ENCODE results near the gene GANC. TPM values are rescaled to one million over a fixed set of nuclear protein-coding genes. Genes with fewer than 3 reads are reported as not detected.

The GANC gene
- total and polyA plus RNA-seq, 9 of the 15 experiments (the other 6 are each of a cell fraction or from before 2014, with no cell fraction given) = 10.9 to 19.0 (median 14.5) TPM

GRCh38 chr15:42279234-42279723, 6.3 kb downstream of the GANC start (continued):
- TF ChIP-seq MCM7 (IDR thresholded peaks at IDR 0.05) = no peak

GRCh38 chr15:42282344-42282743, 9.3 kb downstream of the GANC start:
- Histone ChIP-seq H3K9me3 (replicated peaks; ENCODE audit: control insufficient read depth, insufficient read depth, low read depth, low read length) (no peaks in the 10 kb centered on the region), H2AFZ (ENCODE audit: low read depth, low read length) (no peak overlapping the region), H3K27me3 (ENCODE audit: control insufficient read depth in 2 of 2, insufficient read depth in 2 of 2, low read length in 2 of 2) (no peaks in the 10 kb centered on the region), H3K9ac (ENCODE audit: insufficient read depth in 1 of 2, low read depth in 2 of 2, low read length in 2 of 2) (no peak overlapping the region), H3K79me2 (ENCODE audit: control insufficient read depth, insufficient read depth, low read length) (no peaks in the 10 kb centered on the region), H4K20me1 (replicated peaks; ENCODE audit: control insufficient read depth, insufficient read depth, low read length) (no peaks in the 10 kb centered on the region), H3K4me1 (replicated peaks in 1 of 2; ENCODE audit: control insufficient read depth in 2 of 2, insufficient read depth in 2 of 2, low read length in 2 of 2) (peaks cover 0 to 12% of the 10 kb centered on the region in 2 experiments; a peak in 4 of 5 replicates), H3K27ac (ENCODE audit: extremely low read depth, low read depth, low read length) (no peak overlapping the region), H3K9me1 (ENCODE audit: control insufficient read depth, insufficient read depth, low read length) (no peaks in the 10 kb centered on the region), H3K36me3 (ENCODE audit: control insufficient read depth, insufficient read depth, low read length) (peaks cover 14% of the 10 kb centered on the region; the same call in 1 of the 3 replicates), H3K4me3 (no peak overlapping the region), H3K4me2 (ENCODE audit: insufficient read depth, low read length) (no peak overlapping the region)
- no TSS peak for BruUV-seq (replicated peaks)
- intact Hi-C loops (cut with micrococcal nuclease) (no loop called here), in situ Hi-C loops (cut with MboI) (no loop called here)
- DNase-seq (ENCODE audit: extremely low read depth in 1 of 4, low spot score in 3 of 4) = no peak
- ATAC-seq = no peak
- POLR2A ChIA-PET = interaction anchor here (2.0 kb wide), 1 partner anchor 9 kb away, joined by 8 read pairs; the partner anchor contains the start of genes GANC and TMEM87A
- FAIRE-seq = no peak
- CTCF ChIA-PET (ENCODE audit: low intra/inter-chr PET ratio) = no interaction called here
- TF ChIP-seq SMARCA4 (IDR thresholded peaks at IDR 0.05) (no peak), STAT6 (CRISPR knock-in tag; IDR thresholded peaks at IDR 0.05) (no peak), SAP30 (IDR thresholded peaks at IDR 0.05; ENCODE audit: borderline replicate concordance, insufficient read depth, low read depth, low read length, poor library complexity, severe bottlenecking) (no peak), ZNF583 (CRISPR knock-in tag; IDR thresholded peaks at IDR 0.05) (no peak), GTF2E2 (tag; IDR thresholded peaks at IDR 0.05) (no peak), ARID2 (IDR thresholded peaks at IDR 0.05) (no peak), SMAD3 (CRISPR knock-in tag; conservative IDR thresholded peaks at IDR 0.05) (no peak), ADNP (tag; IDR thresholded peaks at IDR 0.05) (no peak), NR0B1 (IDR thresholded peaks at IDR 0.05; ENCODE audit: partially characterized antibody) (no peak), DDX20 (tag; IDR thresholded peaks at IDR 0.05; ENCODE audit: low read depth) (no peak), ZNF280B (CRISPR knock-in tag; IDR thresholded peaks at IDR 0.05) (no peak), STAG1 (CRISPR knock-in tag; IDR thresholded peaks at IDR 0.05; ENCODE audit: borderline replicate concordance) (no peak), MLLT1 (IDR thresholded peaks at IDR 0.05) (no peak), RFX1 (IDR thresholded peaks at IDR 0.05) (no peak), GATA2 (CRISPR knock-in tag; IDR thresholded peaks at IDR 0.05) (no peak)
